GM19395 (cell line): Measurements from ENCODE around the gene RNF144A.
"Not testable (repeated sequence)": the region's sequence is repeated elsewhere in the genome, so short reads cannot be mapped to it uniquely, and the experiment has no call there.

Experiments used
- ATAC-seq: cut with Tn5 transposase; IDR thresholded peaks from one replicate; pipeline ENCODE4 v1.9.1; 2021; ENCODE audit warnings: mild to moderate bottlenecking, moderate library complexity; ENCODE audit not compliant: unreplicated experiment

The RNF144A gene

DNA sequence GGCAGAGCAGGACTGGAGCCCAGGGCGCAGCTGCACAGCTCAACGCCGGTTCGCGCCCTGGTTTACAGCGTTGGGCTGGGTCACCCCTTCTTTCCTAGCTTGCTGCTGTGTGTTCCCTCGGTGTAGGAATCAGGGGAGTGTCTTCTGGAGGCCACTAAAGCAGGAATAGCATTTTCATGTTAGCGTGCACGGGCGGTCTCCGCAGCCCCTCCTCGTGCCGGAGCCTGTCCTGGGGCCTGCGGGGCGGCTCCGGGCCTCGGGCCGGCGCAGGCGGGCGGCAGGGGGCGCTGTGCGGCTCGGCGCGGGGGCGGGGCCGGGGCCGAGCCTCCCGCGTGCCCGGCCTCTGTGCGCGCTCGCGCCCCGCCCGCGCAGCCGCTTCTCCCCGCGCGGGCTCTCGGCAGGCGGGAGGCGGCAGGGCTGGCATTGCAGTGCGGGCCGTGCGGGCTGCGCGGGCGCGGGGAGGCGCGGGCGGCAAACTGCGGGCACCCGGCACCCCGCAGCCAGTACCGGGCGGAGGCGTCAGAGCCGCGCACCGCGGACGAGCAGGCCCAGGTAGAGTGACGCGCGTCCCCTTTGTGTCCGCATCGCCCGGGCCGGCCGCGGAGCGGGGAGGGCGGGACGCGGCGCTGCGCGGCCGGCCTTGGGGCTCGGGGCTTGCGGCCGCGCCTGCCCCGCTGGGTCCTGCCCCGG is at the start of gene RNF144A:
TSS of gene RNF144A (plus strand) at position 342 of the 690 bp plus-strand sequence. CDS start 79,515 bp downstream, outside the sequence.
- peak; percentile 77 for ATAC-seq

- peak; percentile 79 for ATAC-seq
These were observed 44.8 kb upstream of the RNF144A start for GRCh38 chr2:6872394-6872793.

- no peak for ATAC-seq
These were observed 43.2 kb upstream of the RNF144A start for GRCh38 chr2:6874032-6874431.

DNA sequence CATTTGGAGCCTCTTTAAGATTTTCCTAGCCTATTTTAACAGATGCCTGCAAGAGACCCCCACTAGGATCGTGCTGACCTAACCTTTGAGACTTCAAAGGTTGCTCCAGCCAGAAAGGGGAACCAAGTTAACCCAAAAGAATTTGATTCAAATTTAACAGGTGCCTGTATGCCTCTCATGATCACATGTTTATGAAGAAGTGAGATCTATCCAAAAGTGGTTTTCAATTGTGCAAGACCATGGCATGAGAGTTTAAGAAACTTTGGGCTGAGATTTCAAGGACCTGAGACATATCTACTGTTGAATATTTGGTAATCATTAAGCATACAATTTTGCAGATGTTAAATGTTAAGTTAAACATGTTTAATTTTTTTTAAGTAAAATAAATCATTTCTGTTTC is 40.9 kb upstream of the RNF144A start:
- no peak for ATAC-seq

- ATAC-seq: peak; percentile 89
These were observed 39.6 kb upstream of the RNF144A start, which contains the start of gene RSAD2 for GRCh38 chr2:6877402-6878304. Gene RSAD2 (plus strand): TSS chr2:6877777. CDS start chr2:6877801, 24 bp downstream.

DNA sequence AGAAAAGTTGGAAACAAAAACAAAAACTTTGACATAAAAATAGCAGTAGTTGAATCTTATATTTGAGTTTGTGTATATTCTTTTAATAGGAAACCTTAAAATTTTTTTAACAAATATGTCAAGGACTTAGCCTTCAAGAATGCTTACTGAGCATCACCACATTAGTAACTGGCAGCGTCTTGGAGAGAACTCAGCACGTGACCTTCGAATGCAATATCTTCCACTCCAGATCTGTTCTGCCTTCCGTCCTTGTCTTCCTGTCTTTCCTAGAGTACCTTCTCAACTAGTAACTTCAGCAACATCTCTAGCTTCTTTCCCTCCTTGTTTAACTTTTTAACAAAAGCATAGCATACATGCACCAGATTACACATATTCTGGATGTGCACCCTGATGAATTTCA is 38.7 kb upstream of the RNF144A start:
- ATAC-seq: no peak

GRCh38 chr2:6879011-6879410 is 38.2 kb upstream of the RNF144A start:
- ATAC-seq: no peak

DNA sequence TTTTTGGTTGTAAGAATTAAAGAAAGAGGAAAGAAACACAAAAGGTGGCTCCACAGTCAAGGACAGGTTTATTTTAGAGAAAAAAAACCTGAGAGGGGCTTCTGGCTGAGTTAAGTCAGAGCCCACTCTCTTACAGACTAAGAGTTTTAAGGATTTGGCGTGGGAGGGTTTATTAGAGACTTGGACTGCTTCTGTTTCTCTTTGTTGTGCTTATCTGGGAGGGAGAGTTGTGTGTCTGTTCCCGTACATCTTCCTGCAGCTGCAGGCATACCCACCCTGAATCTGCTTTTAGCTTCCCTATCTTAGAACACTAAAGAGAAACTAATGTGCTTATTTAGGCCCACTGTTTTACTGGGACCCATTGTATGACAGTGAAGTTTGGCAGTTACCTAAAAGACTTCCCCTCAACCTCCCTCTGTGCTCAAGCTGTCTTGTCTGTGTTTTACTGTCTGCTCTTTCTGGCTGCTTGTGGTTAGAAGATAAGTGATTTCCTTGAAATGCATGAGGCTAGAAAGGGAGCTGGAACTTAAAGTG is 36.9 kb upstream of the RNF144A start:
- no peak for ATAC-seq

GRCh38 chr2:6881046-6881445 is 36.2 kb upstream of the RNF144A start:
- ATAC-seq: no peak

DNA sequence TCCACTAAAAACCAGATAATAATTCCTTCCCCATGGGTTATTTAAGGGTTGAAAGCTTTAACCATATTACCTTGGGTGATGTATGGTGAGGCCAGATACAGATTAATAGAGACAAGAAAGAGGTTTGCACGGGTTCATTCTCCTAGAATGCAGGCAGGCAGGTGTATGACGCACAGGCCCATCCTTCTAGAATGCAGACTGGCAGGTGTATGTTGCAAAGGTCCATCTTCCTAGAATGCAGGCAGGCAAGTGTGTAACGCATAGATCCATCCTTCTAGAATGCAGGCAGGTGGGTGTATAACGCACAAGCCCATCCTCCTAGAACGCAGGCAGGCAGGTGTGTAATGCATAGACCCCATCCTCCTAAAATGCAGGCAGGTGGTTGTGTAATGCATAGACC is 35.7 kb upstream of the RNF144A start:
- no peak for ATAC-seq

DNA sequence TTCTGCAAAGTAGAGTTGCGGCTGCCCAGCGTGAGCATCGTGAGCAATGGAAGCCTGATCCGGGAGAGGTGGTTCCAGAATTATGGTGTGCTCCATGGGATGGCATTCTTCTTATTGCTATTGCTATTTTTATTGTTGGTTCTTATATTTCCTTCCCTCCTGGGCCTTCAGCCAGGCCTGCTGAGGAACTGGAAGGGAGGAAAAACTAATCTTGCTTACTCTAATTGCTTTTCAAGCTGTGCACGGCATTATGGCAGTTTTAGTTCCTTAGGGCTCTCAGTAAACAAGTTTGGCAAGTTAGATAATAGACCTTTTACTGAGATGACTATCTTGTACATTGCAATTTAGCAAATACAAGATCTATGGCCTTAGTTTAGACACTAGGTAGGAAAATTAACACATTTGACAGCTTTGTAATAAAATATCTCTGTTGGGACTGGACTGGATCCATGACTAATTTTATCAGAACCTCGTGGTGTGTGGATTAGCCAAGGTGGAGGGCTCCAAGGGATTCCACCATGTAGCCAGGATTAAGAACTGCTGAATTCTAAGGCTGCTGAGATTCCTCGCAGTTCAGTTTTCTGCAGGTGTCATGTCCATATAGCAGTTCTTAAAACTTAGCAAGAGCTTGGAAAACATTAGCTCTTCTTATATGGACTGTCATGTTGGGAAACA is 33.6 kb upstream of the RNF144A start:
- ATAC-seq: no peak

DNA sequence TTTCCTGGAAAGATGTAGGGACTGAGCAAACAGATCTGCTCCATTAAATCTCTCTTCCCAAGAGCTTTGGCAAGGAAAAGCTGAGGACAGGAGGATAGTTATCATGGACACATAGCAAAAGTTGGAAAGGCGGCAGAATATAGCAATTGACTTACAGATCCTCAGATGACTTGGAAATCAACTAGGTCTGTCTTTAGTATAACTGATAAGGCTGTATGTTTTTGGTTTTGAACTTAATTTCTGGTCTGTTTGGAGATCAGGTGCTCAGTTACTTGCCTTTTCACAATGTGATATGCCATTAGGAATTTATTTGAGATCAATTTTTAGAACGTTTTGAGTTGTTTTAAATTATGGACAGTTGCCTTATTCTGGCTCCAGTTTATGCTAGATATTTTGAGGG is 31.7 kb upstream of the RNF144A start:
- no peak for ATAC-seq

DNA sequence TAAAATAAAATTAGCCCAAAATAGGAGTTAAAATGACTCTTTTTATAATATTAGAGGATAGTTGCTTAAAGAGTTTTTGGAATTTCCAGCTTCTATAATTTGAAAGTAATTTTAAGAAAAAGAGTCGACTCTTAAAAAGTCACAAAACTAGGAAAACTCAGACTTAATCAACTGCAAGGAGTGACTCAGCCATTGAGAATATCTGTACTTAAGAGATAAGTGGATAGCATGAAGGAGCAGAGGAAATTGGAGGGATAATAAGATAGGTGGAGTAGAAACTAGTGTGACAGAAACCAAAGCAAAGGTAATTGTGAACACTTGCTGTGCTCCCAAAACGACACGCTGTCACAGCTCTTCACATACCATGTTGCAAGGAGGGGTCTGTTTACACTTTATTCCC is 31.2 kb upstream of the RNF144A start:
- ATAC-seq: no peak

DNA sequence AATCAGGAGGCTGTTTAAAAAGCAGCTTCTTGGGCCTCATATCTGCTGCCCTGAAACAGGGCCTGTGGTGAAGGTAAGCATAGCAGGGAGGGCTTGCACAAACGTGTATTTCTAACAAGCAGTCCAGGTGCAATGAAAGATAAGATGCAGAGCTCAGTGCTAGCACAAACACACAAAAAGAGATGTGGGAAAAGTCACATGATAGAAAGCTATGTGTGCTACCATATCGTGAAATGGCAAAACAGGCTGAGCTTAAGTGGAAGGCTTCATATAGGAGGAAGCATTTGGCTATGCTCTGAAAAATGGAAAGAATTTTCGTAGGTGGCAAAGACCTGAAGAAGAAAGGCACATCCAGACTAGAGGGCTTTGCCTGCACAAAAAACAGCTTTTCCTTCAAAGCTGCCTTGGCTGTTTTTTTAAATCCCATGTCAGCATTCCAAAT is 29.4 kb upstream of the RNF144A start:
- no peak for ATAC-seq

GRCh38 chr2:6888724-6889123 is 28.5 kb upstream of the RNF144A start:
- ATAC-seq: no peak

- ATAC-seq: no peak
These were observed 23.2 kb upstream of the RNF144A start for GRCh38 chr2:6893876-6894482.

DNA sequence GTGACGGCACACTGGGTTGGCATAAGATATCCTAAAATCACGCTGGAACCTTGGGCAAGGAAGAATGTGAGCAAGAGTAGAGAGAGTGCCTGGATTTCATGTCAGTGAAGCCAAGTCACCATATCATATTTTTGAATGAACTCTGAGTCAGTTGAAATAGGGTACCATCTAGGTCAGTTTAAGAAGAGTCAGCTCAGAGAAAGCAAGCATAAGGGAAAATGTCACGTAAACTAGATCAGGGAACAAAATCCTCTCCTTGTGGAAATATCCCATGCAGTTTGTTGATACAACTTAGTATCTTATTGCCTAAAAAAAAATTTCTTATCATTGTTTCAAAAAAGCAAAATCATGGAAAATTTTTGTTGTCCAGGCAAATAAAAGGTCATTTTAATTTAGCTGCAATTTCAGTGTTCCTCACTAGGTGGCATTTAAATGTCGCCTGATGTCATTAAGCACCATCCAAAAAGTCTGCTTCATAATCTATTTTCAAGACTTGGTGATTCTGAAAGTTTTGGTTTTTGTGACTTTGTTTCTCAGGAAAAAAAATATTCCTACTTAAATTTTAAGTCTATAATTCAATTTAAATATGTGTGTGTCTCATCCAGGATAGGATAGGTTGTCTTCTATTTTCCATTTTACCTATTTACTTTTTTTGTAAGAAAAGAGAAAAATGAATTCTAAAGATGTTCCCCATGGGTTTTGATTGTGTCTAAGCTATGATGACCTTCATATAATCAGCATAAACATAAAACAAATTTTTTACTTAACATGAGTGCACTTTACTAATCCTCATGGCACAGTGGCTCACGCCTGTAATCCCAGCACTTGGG is 20.1 kb upstream of the RNF144A start:
- ATAC-seq: no peak

DNA sequence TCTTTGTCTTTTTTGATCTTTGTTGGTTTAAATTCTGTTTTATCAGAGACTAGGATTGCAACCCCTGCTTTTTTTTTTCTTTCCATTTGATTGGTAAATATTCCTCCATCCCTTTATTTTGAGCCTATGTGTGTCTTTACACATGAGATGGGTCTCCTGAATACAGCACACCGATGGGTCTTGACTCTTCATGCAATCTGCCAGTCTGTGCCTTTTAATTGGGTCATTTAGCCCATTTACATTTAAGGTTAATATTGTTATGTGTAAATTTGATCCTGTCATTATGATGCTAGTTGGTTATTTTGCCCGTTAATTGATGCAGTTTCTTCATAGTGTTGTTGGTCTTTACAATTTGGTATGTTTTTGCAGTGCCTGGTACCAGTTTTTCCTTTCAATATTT is 14.6 kb upstream of the RNF144A start:
- not testable (repeated sequence) for ATAC-seq

- no peak for ATAC-seq
These were observed 11.5 kb upstream of the RNF144A start for GRCh38 chr2:6905668-6906067.
